ENCODE data around the gene CALHM3.

Gene CALHM3

DNA sequence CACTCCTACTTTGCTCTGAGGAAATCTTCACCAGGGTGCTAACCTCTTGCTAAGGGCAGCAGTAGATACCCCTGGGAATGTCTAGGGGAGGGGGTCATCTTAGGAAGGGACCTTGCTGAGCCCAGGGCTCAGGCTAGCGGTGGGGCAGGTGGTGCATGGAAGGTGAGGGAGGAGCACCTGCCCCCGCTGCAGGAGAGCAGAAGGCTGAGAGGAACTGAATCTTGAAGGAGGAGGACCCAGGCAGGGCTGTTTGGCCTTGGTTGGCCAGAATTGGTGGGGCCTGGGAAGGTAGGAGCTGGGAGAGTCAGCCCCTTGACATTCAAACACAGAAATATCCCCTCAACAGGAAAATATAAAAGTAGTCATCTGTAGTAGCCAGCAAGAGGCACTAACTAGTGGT, 7.0 kb downstream of the CALHM3 start:
- TF ChIP-seq, protein P1, sequence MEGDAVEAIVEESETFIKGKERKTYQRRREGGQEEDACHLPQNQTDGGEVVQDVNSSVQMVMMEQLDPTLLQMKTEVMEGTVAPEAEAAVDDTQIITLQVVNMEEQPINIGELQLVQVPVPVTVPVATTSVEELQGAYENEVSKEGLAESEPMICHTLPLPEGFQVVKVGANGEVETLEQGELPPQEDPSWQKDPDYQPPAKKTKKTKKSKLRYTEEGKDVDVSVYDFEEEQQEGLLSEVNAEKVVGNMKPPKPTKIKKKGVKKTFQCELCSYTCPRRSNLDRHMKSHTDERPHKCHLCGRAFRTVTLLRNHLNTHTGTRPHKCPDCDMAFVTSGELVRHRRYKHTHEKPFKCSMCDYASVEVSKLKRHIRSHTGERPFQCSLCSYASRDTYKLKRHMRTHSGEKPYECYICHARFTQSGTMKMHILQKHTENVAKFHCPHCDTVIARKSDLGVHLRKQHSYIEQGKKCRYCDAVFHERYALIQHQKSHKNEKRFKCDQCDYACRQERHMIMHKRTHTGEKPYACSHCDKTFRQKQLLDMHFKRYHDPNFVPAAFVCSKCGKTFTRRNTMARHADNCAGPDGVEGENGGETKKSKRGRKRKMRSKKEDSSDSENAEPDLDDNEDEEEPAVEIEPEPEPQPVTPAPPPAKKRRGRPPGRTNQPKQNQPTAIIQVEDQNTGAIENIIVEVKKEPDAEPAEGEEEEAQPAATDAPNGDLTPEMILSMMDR (IDR thresholded peaks at IDR 0.05; ENCODE audit: low read depth, low read length, missing control alignments), result no peak
- peak; percentile 77 for DNase-seq (ENCODE audit: low read depth)
- H3K4me3 ChIP-seq (ENCODE audit: low read depth, low read length), result peak overlapping the region; percentile 30; the same call in 1 of the 2 replicates

DNA sequence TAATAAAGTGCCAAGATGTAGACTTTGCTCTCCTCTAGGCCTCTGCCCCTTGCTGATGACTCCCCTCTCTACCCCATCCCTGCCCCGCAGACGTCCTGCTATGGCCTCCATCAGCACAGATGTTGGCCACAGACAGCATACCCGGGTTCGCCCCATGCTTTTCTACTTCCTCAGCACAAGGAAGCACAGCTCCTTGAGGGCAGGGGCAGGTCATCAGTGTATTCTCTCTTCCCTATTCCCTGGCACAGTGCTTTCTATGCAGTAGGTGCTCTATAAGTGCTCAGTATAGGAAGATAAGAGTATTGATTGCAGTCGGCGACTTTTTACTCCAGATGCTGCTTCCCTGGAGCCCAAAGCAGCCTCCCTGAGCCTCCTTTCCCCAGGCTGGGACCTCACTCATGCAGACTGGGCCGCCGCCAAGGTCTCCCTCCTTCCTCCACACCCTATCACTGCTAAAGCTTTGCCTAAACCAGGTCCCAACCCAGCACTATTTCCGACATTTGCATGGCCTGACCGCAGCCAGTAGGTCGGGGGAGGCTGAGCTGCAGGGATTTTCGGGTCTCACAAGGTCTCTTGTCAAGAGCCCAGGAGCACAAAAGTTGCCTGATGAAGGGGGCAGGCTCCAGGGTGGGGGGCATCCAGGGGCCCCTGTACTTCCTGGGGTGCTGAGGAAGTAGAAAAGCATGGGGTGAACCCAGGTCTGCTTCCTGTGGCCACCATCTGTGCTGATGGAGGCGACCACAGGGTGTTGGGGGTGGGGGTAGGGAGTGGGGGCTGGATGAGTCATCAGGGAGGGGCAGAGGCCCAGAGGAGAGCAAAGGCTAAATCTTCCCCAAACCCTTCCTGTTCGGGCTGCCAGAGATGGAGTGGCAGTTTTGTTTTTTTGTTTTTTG, 8.0 kb downstream of the CALHM3 start:
- TF ChIP-seq, protein P1 (IDR thresholded peaks at IDR 0.05; ENCODE audit: low read depth, low read length, missing control alignments), result peak; percentile 5
- H3K4me3 ChIP-seq (ENCODE audit: low read depth, low read length), result peak overlapping the region; percentile 32
- peak; percentile 97 for DNase-seq (ENCODE audit: low read depth)

DNA sequence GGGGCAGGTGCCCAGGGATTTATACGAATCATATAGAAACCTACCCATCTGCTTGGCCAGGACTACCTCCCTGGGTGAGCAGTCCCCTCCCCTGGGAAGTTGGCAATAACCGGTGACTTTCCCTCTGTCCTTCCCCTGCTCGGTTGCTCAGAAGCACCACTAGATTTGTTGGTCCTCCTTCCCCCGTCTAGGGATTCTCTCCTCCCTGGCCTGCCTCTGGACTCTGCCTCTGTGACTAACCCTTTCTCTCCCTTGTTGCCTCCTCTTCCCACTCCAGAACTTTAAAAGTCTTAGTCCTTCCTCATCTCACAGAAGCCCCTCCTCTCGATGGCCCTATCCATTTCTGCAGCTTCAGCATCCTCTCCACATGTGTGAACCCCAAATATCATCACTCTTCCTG, 9.8 kb downstream of the CALHM3 start:
- TF ChIP-seq, protein P1 (IDR thresholded peaks at IDR 0.05; ENCODE audit: low read depth, low read length, missing control alignments), result no peak
- no peak for DNase-seq (ENCODE audit: low read depth)
- no peak overlapping the region for H3K4me3 ChIP-seq (ENCODE audit: low read depth, low read length)

DNA sequence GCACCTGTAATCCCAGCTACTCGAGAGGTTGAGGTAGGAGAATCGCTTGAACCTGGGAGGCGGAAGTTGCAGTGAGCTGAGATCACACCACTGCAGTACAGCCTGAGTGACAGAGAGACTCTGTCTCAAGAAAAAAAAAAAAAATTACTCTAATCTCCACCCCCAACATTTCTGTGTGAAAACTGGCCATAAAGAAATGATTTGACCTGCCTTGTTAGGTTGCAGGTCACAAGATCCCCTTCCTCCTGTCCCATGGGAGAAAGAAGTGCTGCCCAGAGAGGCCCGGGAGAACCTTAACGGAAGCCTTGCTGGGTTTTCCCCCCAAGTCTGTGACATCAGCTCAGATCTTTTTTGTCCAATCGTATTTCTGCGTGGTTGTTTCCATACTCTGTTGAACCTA, 11.6 kb downstream of the CALHM3 start:
- DNase-seq (ENCODE audit: low read depth), result peak; percentile 72
- no peak overlapping the region; the same call in 1 of the 2 replicates for H3K4me3 ChIP-seq (ENCODE audit: low read depth, low read length)
- TF ChIP-seq, protein P1 (IDR thresholded peaks at IDR 0.05; ENCODE audit: low read depth, low read length, missing control alignments), result no peak

DNA sequence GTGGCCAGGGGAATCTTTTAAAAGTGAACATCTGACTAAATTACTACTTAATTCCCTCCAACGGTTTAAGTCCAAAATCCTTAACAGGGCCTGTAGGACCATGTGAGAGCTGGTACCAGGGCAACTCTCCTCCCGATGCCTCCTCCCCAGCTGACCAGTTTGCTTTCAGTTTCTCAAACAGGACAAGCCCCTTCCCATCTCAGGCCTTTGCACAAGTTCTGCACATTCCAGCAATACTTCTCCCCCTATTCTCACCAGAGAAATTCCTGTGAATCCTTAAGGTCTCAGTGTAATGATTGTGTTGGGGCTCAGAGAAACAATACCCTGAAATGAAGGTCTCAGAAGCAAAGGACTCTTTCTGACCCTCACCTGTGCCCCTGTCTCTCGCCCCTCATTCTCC, 12.3 kb downstream of the CALHM3 start:
- no peak for DNase-seq (ENCODE audit: low read depth)
- TF ChIP-seq, protein P1 (IDR thresholded peaks at IDR 0.05; ENCODE audit: low read depth, low read length, missing control alignments), result no peak
- peak overlapping the region; percentile 44 for H3K4me3 ChIP-seq (ENCODE audit: low read depth, low read length)

DNA sequence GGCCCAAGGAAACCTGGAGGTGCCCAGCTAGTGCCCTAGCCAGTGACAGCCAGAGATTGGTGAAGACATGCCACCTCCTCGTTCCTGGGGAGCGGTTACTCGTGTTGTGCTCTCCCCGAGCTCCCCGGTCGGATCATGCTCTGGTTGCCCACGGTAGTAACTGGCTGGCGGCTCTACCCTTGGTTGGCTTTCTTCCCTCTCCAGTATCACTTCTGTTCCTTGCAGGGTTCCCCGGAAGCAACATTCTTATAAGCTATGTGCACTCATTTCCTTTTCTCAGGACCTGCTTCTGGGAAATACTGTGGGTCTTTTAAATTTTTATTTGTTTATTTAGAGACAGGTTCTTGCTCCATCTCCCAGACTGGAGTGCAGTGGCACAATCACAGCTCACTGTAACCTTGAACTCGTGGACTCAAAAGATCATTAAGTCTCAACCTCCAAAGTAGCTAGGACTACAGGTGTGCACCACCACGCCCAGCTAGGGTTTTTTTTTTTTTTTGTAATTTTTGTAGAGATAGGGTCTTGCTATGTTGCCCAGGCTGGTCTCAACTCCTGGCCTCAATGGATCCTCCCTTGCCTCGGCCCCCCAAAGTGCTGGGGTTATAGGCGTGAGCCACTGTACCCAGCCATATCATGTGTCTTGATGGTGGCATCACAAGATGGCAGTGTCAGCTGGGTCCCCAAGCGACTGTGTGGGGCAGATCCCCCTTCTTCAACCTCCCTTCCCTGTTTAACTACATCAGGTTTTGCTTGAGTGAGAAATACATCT, 13.4 kb downstream of the CALHM3 start:
- TF ChIP-seq, protein P1 (IDR thresholded peaks at IDR 0.05; ENCODE audit: low read depth, low read length, missing control alignments), result no peak
- no peak for DNase-seq (ENCODE audit: low read depth)
- no peak overlapping the region for H3K4me3 ChIP-seq (ENCODE audit: low read depth, low read length)
